IPS DF 6.9 (cell line): ENCODE results near the gene HMCN2.

ENCODE experiments used
- DNase-seq: peaks from one replicate; pipeline ENCODE4 v3.0.0-alpha.2; 2013; ENCODE audit warnings: low read depth, low spot score
- H3K27ac ChIP-seq: one replicate; pipeline ENCODE4 v1.5.1; 2013; ENCODE audit warnings: low read length, control low read depth
- H3K27me3 ChIP-seq: 2 replicates; pipeline ENCODE4 v1.6.1; 2013; ENCODE audit warnings: mild to moderate bottlenecking, low read length; ENCODE audit not compliant: control insufficient read depth, insufficient read depth
- H3K36me3 ChIP-seq: 2 replicates; pipeline ENCODE4 v1.6.1; 2013; ENCODE audit warnings: low read length; ENCODE audit not compliant: control insufficient read depth, insufficient read depth
- H3K4me1 ChIP-seq: 2 replicates; pipeline ENCODE4 v1.6.1; 2013; ENCODE audit warnings: low read length; ENCODE audit not compliant: control insufficient read depth, insufficient read depth
- H3K4me3 ChIP-seq: 2 replicates; pipeline ENCODE4 v1.5.1; 2013; ENCODE audit warnings: mild to moderate bottlenecking, low read length
- H3K9me3 ChIP-seq: 2 replicates; pipeline ENCODE4 v1.6.1; 2013; ENCODE audit warnings: low read length, inconsistent platforms; ENCODE audit not compliant: control insufficient read depth, insufficient read depth
- WGBS: extraction: QIAGEN DNeasy Blood & Tissue Kit; methylation state at CpG from one replicate; pipeline ENCODE4 v1.1.7; 2013; ENCODE audit warnings: mixed read lengths, missing lambda C conversion rate; ENCODE audit not compliant: insufficient read length, insufficient coverage; 5-methylcytosine and 5-hydroxymethylcytosine counted together

The HMCN2 gene

GRCh38 chr9:130320723-130321481 lies 55.3 kb downstream of the HMCN2 start:
- no peaks in the 10 kb centered on the region for H3K27me3 ChIP-seq

GRCh38 chr9:130321539-130321938 lies 56.0 kb downstream of the HMCN2 start:
- no peak overlapping the region for H3K4me3 ChIP-seq
- peaks cover 4% of the 10 kb centered on the region; the same call in 1 of the 2 replicates for H3K4me1 ChIP-seq
- H3K27me3 ChIP-seq = no peaks in the 10 kb centered on the region
- DNase-seq = no peak
- no peaks in the 10 kb centered on the region for H3K9me3 ChIP-seq
- no CpG with 5 or more reads among the region's 14 CpGs for WGBS
- no peak overlapping the region for H3K27ac ChIP-seq
- H3K36me3 ChIP-seq = peaks cover 3% of the 10 kb centered on the region

More at GRCh38 chr9:130320723-130321481, 55.3 kb downstream of the HMCN2 start:
- H3K9me3 ChIP-seq = no peaks in the 10 kb centered on the region
- WGBS = no CpG with 5 or more reads among the region's 29 CpGs
- no peak for DNase-seq
- no peak overlapping the region for H3K27ac ChIP-seq
- peaks cover 3% of the 10 kb centered on the region for H3K36me3 ChIP-seq
- peaks cover 4% of the 10 kb centered on the region; the same call in 1 of the 2 replicates for H3K4me1 ChIP-seq
- no peak overlapping the region for H3K4me3 ChIP-seq

GRCh38 chr9:130323051-130323745 lies 57.6 kb downstream of the HMCN2 start:
- H3K27ac ChIP-seq = no peak overlapping the region
- WGBS = no CpG with 5 or more reads among the region's 10 CpGs
- H3K27me3 ChIP-seq = no peaks in the 10 kb centered on the region
- peaks cover 6% of the 10 kb centered on the region for H3K36me3 ChIP-seq
- no peaks in the 10 kb centered on the region for H3K9me3 ChIP-seq
- peaks cover 4% of the 10 kb centered on the region; the same call in 1 of the 2 replicates for H3K4me1 ChIP-seq
- DNase-seq = no peak
- no peak overlapping the region for H3K4me3 ChIP-seq

- no peak overlapping the region for H3K4me3 ChIP-seq
- peaks cover 3% of the 10 kb centered on the region; the same call in 1 of the 2 replicates for H3K36me3 ChIP-seq
- H3K27me3 ChIP-seq = no peaks in the 10 kb centered on the region
- H3K4me1 ChIP-seq = peaks cover 4% of the 10 kb centered on the region; the same call in 1 of the 2 replicates
- no CpG with 5 or more reads among the region's 7 CpGs for WGBS
- no peak overlapping the region for H3K27ac ChIP-seq
- no peak for DNase-seq
- H3K9me3 ChIP-seq = no peaks in the 10 kb centered on the region
These were observed 60.4 kb downstream of the HMCN2 start for GRCh38 chr9:130325921-130326320.

GRCh38 chr9:130327070-130327780 lies 61.7 kb downstream of the HMCN2 start:
- no peaks in the 10 kb centered on the region for H3K9me3 ChIP-seq
- H3K4me1 ChIP-seq = no peaks in the 10 kb centered on the region
- no peaks in the 10 kb centered on the region for H3K27me3 ChIP-seq
- no peak overlapping the region for H3K27ac ChIP-seq
- H3K4me3 ChIP-seq = no peak overlapping the region
- no CpG with 5 or more reads among the region's 15 CpGs for WGBS
- peaks cover 3% of the 10 kb centered on the region; the same call in 1 of the 2 replicates for H3K36me3 ChIP-seq
- DNase-seq = no peak

GRCh38 chr9:130327781-130328348 lies 62.3 kb downstream of the HMCN2 start:
- H3K4me1 ChIP-seq = no peaks in the 10 kb centered on the region
- no peaks in the 10 kb centered on the region for H3K27me3 ChIP-seq
- H3K9me3 ChIP-seq = no peaks in the 10 kb centered on the region
- peaks cover 3% of the 10 kb centered on the region; the same call in 1 of the 2 replicates for H3K36me3 ChIP-seq
- WGBS = no CpG with 5 or more reads among the region's 19 CpGs
- no peak overlapping the region for H3K27ac ChIP-seq
- no peak overlapping the region for H3K4me3 ChIP-seq
- no peak for DNase-seq

GRCh38 chr9:130328349-130328801 lies 62.8 kb downstream of the HMCN2 start:
- WGBS = no CpG with 5 or more reads among the region's 15 CpGs
- H3K27ac ChIP-seq = no peak overlapping the region
- no peaks in the 10 kb centered on the region for H3K9me3 ChIP-seq
- no peaks in the 10 kb centered on the region for H3K27me3 ChIP-seq
- no peak overlapping the region for H3K4me3 ChIP-seq
- H3K4me1 ChIP-seq = no peaks in the 10 kb centered on the region
- H3K36me3 ChIP-seq = peaks cover 3% of the 10 kb centered on the region; the same call in 1 of the 2 replicates
- no peak for DNase-seq

GRCh38 chr9:130329061-130329460 lies 63.5 kb downstream of the HMCN2 start:
- H3K9me3 ChIP-seq = no peaks in the 10 kb centered on the region
- H3K27ac ChIP-seq = no peak overlapping the region
- no peaks in the 10 kb centered on the region for H3K27me3 ChIP-seq
- DNase-seq = no peak
- WGBS = no CpG with 5 or more reads among the region's 2 CpGs
- H3K4me1 ChIP-seq = no peaks in the 10 kb centered on the region
- H3K36me3 ChIP-seq = peaks cover 3% of the 10 kb centered on the region; the same call in 1 of the 2 replicates
- H3K4me3 ChIP-seq = no peak overlapping the region

- Histone ChIP-seq H3K4me1 (no peaks in the 10 kb centered on the region), H3K9me3 (no peaks in the 10 kb centered on the region), H3K4me3 (no peak overlapping the region), H3K27me3 (no peaks in the 10 kb centered on the region), H3K36me3 (peaks cover 3% of the 10 kb centered on the region; the same call in 1 of the 2 replicates), H3K27ac (no peak overlapping the region)
- DNase-seq = no peak
- no CpG with 5 or more reads among the region's 20 CpGs for WGBS
These were observed 64.8 kb downstream of the HMCN2 start for GRCh38 chr9:130330202-130330862.
